H7 (cell line): Measurements from ENCODE around the gene PWP2. TPM values are rescaled to one million over a fixed set of nuclear protein-coding genes. Genes with fewer than 3 reads are reported as not detected.
"Not testable (repeated sequence)": the region's sequence is repeated elsewhere in the genome, so short reads cannot be mapped to it uniquely, and the experiment has no call there.

Source experiments
- DNase-seq: peaks from one replicate; pipeline ENCODE4 v3.0.0; 2012
- H3K27me3 ChIP-seq: 2 replicates; pipeline ENCODE4 v1.6.0; 2011; ENCODE audit warnings: mild to moderate bottlenecking, low read length; ENCODE audit not compliant: control insufficient read depth, insufficient read depth
- H3K36me3 ChIP-seq: replicated peaks from 2 replicates; pipeline ENCODE4 v1.5.1; 2011; ENCODE audit warnings: low read length; ENCODE audit not compliant: control insufficient read depth, insufficient read depth
- H3K4me3 ChIP-seq: 2 replicates; pipeline ENCODE4 v1.5.1; 2011; ENCODE audit warnings: low read depth, mild to moderate bottlenecking, control low read depth, low read length, moderate library complexity; ENCODE audit not compliant: insufficient read depth
- total RNA-seq: library from RNA; depleted of rRNA; stranded (reverse); fragments of >200 nt; shearing (Covaris generic); gene quantifications from 2 replicates; pipeline ENCODE4 v1.2.3, GENCODE V29; 2014

PWP2 gene
- total RNA-seq, 1 experiment from 2014 or later, result 8.6 TPM

GRCh38 chr21:44139787-44140551 is 32.8 kb downstream of the PWP2 start:
- not testable (repeated sequence) for DNase-seq, H3K27me3 ChIP-seq, H3K4me3 ChIP-seq, H3K36me3 ChIP-seq

- not testable (repeated sequence) for H3K36me3 ChIP-seq, H3K27me3 ChIP-seq, DNase-seq, H3K4me3 ChIP-seq
Measured at GRCh38 chr21:44140552-44140932, 33.3 kb downstream of the PWP2 start.

GRCh38 chr21:44142470-44142869 is 35.3 kb downstream of the PWP2 start:
- H3K36me3 ChIP-seq, DNase-seq, H3K27me3 ChIP-seq, H3K4me3 ChIP-seq: not testable (repeated sequence)

GRCh38 chr21:44143380-44143779 is 36.2 kb downstream of the PWP2 start:
- not testable (repeated sequence) for DNase-seq

GRCh38 chr21:44143996-44144395 is 36.8 kb downstream of the PWP2 start:
- not testable (repeated sequence) for H3K36me3 ChIP-seq, H3K27me3 ChIP-seq, H3K4me3 ChIP-seq, DNase-seq

More at GRCh38 chr21:44143380-44143779, 36.2 kb downstream of the PWP2 start:
- not testable (repeated sequence) for H3K36me3 ChIP-seq, H3K27me3 ChIP-seq, H3K4me3 ChIP-seq

- H3K4me3 ChIP-seq, H3K27me3 ChIP-seq, DNase-seq, H3K36me3 ChIP-seq: not testable (repeated sequence)
Measured at GRCh38 chr21:44144784-44145602, 37.8 kb downstream of the PWP2 start.

GRCh38 chr21:44145616-44146015 is 38.4 kb downstream of the PWP2 start:
- not testable (repeated sequence) for H3K27me3 ChIP-seq, DNase-seq, H3K36me3 ChIP-seq, H3K4me3 ChIP-seq

GRCh38 chr21:44147108-44147507 is 39.9 kb downstream of the PWP2 start:
- H3K27me3 ChIP-seq, DNase-seq, H3K4me3 ChIP-seq, H3K36me3 ChIP-seq: not testable (repeated sequence)

- H3K4me3 ChIP-seq, H3K36me3 ChIP-seq, H3K27me3 ChIP-seq, DNase-seq: not testable (repeated sequence)
Measured at GRCh38 chr21:44150255-44150654, 43.1 kb downstream of the PWP2 start.

- H3K27me3 ChIP-seq, H3K4me3 ChIP-seq, DNase-seq, H3K36me3 ChIP-seq: not testable (repeated sequence)
Measured at GRCh38 chr21:44153214-44153888, 46.2 kb downstream of the PWP2 start.

GRCh38 chr21:44153889-44154228 is 46.7 kb downstream of the PWP2 start:
- H3K27me3 ChIP-seq, result not testable (repeated sequence)

GRCh38 chr21:44154816-44155230 is 47.6 kb downstream of the PWP2 start:
- H3K27me3 ChIP-seq, H3K4me3 ChIP-seq, H3K36me3 ChIP-seq, DNase-seq: not testable (repeated sequence)

More at GRCh38 chr21:44153889-44154228, 46.7 kb downstream of the PWP2 start:
- not testable (repeated sequence) for H3K4me3 ChIP-seq, H3K36me3 ChIP-seq, DNase-seq

GRCh38 chr21:44155231-44155993 is 48.2 kb downstream of the PWP2 start:
- DNase-seq, H3K36me3 ChIP-seq, H3K4me3 ChIP-seq, H3K27me3 ChIP-seq: not testable (repeated sequence)

- DNase-seq, H3K36me3 ChIP-seq, H3K4me3 ChIP-seq, H3K27me3 ChIP-seq: not testable (repeated sequence)
Measured at GRCh38 chr21:44155994-44156380, 48.8 kb downstream of the PWP2 start.
